ENCODE data around the gene RAET1G. TPM values are rescaled to one million over a fixed set of nuclear protein-coding genes. Genes with fewer than 3 reads are reported as not detected.

RAET1G gene
- polyA plus RNA-seq, 1 experiment, result 3.0 TPM

DNA sequence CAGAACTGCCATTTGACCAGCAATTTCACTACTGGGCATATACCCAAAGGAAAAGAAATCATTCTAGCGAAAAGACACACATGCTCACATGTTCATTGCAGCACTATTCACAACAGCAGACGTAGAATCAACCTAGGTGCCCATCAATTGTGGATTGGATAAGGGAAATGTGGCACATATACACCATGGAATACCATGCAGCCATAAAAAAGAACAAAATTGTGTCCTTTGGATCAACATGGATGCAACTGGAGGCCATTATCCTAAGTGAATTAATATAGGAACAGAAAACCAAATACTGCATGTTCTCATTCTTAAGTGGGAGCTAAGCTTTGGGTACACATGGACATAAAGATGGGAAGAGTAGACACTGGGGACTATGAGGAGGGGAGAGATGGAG lies 41.1 kb downstream of the RAET1G start:
- ChIA-PET POLR2A (no interaction called here), CTCF (no interaction called here)
- TF ChIP-seq, protein P1, sequence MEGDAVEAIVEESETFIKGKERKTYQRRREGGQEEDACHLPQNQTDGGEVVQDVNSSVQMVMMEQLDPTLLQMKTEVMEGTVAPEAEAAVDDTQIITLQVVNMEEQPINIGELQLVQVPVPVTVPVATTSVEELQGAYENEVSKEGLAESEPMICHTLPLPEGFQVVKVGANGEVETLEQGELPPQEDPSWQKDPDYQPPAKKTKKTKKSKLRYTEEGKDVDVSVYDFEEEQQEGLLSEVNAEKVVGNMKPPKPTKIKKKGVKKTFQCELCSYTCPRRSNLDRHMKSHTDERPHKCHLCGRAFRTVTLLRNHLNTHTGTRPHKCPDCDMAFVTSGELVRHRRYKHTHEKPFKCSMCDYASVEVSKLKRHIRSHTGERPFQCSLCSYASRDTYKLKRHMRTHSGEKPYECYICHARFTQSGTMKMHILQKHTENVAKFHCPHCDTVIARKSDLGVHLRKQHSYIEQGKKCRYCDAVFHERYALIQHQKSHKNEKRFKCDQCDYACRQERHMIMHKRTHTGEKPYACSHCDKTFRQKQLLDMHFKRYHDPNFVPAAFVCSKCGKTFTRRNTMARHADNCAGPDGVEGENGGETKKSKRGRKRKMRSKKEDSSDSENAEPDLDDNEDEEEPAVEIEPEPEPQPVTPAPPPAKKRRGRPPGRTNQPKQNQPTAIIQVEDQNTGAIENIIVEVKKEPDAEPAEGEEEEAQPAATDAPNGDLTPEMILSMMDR (IDR thresholded peaks at IDR 0.05; ENCODE audit: low read depth, low read length), result no peak

DNA sequence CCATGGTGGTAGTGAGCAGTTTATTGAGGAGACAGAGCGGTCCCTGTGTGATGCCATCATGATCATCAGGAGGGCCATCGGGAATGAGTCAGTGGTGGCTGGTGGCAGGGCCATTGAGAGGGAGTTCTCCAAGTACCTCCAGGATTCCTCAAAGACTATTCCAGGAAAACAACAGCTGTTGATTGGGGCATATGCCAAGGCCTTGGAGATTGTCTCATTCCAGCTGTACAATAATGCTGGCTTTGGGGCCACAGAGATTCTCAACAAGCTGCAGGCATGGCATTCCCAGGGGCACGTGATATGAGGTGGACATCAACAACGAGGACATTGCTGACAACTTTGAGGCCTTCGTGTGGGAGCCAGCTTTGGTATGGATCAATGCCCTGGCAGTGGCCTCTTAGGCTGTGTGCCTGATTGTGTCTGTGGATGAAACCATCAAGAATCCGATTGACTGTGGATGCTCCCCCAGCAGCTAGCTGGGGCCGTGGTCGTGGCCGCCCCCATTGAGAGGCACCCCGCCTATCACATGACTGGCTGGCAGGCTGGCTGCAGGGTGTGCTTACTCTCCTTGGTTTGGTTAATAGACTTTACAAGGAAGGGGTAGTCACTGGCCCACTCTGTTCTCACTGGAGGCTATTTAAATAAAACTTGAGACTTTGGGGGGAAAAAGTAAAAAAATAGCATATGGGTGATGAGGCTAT lies 41.7 kb downstream of the RAET1G start:
- Histone ChIP-seq H3K27me3 (ENCODE audit: control insufficient read depth, insufficient read depth, low read length) (peaks cover 16% of the 10 kb centered on the region), H3K9me3 (ENCODE audit: control insufficient read depth, insufficient read depth, low read length) (no peaks in the 10 kb centered on the region), H3K27ac (ENCODE audit: low read depth, low read length) (no peak overlapping the region), H3K4me3 (ENCODE audit: low read depth, low read length) (no peak overlapping the region)
- CTCF ChIA-PET, result no interaction called here
- POLR2A ChIA-PET, result no interaction called here
- TF ChIP-seq, protein P1 (IDR thresholded peaks at IDR 0.05; ENCODE audit: low read depth, low read length), result no peak
- DNase-seq (ENCODE audit: low read depth, low spot score), result no peak

More for the DNA sequence above, 41.1 kb downstream of the RAET1G start:
- no peak overlapping the region for H3K27ac ChIP-seq (ENCODE audit: low read depth, low read length)
- H3K4me3 ChIP-seq (ENCODE audit: low read depth, low read length), result no peak overlapping the region
- H3K9me3 ChIP-seq (ENCODE audit: control insufficient read depth, insufficient read depth, low read length), result no peaks in the 10 kb centered on the region
- peaks cover 16% of the 10 kb centered on the region for H3K27me3 ChIP-seq (ENCODE audit: control insufficient read depth, insufficient read depth, low read length)
- no peak for DNase-seq (ENCODE audit: low read depth, low spot score)

DNA sequence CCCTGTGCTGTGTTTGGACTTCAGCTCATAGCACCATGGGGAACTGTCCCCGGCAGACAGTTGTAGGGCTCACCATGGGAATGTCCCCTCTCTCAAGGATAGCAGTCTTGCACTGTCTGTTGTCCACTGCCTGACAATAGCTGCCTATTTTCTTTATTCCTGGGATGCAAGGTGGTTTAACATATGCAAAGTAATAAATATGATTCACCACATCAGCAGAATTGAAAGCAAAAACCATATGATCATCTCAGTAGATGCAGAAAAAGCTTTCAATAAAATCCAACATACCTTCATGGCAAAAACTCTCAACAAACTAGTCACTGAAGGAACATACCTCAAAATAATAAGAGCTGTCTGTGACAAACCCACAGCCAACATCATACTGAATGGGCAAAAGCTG lies 45.3 kb downstream of the RAET1G start:
- H3K27ac ChIP-seq (ENCODE audit: low read depth, low read length), result no peak overlapping the region
- no peak for DNase-seq (ENCODE audit: low read depth, low spot score)
- TF ChIP-seq, protein P1 (IDR thresholded peaks at IDR 0.05; ENCODE audit: low read depth, low read length), result no peak
- H3K27me3 ChIP-seq (ENCODE audit: control insufficient read depth, insufficient read depth, low read length), result peaks cover 18% of the 10 kb centered on the region
- ChIA-PET CTCF (interaction anchor here (1.1 to 1.7 kb wide), 2 partner anchors 12 to 43 kb away, joined by 3 to 7 read pairs; no protein-coding TSS in a partner anchor), POLR2A (no interaction called here)
- no peaks in the 10 kb centered on the region for H3K9me3 ChIP-seq (ENCODE audit: control insufficient read depth, insufficient read depth, low read length)
- no peak overlapping the region for H3K4me3 ChIP-seq (ENCODE audit: low read depth, low read length)

DNA sequence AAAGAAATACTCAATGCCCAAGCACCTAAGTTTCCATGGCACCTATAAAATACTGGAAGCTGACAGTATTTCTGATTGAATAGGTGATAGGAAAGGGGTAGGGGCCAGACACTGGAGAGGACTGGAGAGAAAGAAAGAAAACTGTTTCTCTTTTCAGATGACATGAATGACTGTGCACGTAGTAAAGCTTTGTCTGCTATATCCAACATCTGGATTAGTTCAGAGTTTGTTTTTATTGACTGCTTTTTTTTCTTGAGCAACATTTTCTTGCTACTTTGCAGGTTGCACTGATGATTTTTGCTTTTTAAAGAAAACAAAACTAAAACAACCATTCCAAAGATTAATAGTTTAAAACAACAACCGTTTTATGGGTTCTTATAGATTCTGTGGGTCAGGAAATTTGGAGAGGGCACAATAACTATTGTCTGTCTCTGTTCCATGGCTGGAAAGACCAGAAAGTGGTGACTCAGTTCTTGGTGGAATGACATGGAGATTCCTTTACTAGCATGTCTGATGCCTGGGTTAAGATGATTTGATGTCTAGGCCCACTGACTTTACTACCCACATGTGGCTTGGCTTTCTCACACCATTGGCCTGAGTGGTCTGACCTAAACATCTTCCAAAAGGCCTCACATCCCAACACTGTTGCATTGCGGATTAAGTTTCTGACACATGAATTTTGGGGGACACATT lies 46.5 kb downstream of the RAET1G start:
- H3K4me3 ChIP-seq (ENCODE audit: low read depth, low read length), result no peak overlapping the region
- CTCF ChIA-PET, result interaction anchor here (0.9 kb wide), 1 partner anchor 11 kb away, joined by 3 read pairs; no protein-coding TSS in a partner anchor
- DNase-seq (ENCODE audit: low read depth, low spot score), result no peak

More for the DNA sequence above, 46.5 kb downstream of the RAET1G start:
- H3K27me3 ChIP-seq (ENCODE audit: control insufficient read depth, insufficient read depth, low read length), result peaks cover 18% of the 10 kb centered on the region
- no peak overlapping the region for H3K27ac ChIP-seq (ENCODE audit: low read depth, low read length)
- TF ChIP-seq, protein P1 (IDR thresholded peaks at IDR 0.05; ENCODE audit: low read depth, low read length), result no peak
- no peaks in the 10 kb centered on the region for H3K9me3 ChIP-seq (ENCODE audit: control insufficient read depth, insufficient read depth, low read length)
- POLR2A ChIA-PET, result no interaction called here
